Parathyroid adenoma (tissue), 2 donors: ENCODE data around the gene RNF214.

Experiments used
- H2AFZ ChIP-seq: fragments of 300-600 bp; sonication (generic); one replicate; pipeline ENCODE4 v1.7.0; 2017; ENCODE audit warnings: antibody characterized with exemption, mild to moderate bottlenecking
- H3K27ac ChIP-seq: fragments of 300-600 bp; sonication (generic); one replicate; pipeline ENCODE4 v1.7.0; 2017
- H3K27me3 ChIP-seq: fragments of 300-600 bp; sonication (generic); one replicate; pipeline ENCODE4 v1.7.0; 2017; ENCODE audit warnings: low read length; ENCODE audit not compliant: control insufficient read depth, insufficient read depth
- H3K36me3 ChIP-seq: fragments of 300-600 bp; sonication (generic); one replicate; pipeline ENCODE4 v1.7.0; 2017; ENCODE audit warnings: low read length; ENCODE audit not compliant: control insufficient read depth, insufficient read depth
- H3K4me1 ChIP-seq: fragments of 300-600 bp; sonication (generic); one replicate; pipeline ENCODE4 v1.7.0; 2017; ENCODE audit warnings: control low read depth
- H3K4me2 ChIP-seq: fragments of 300-600 bp; sonication (generic); one replicate; pipeline ENCODE4 v1.7.0; 2017; ENCODE audit warnings: low read length
- H3K4me3 ChIP-seq: fragments of 300-600 bp; sonication (generic); one replicate; pipeline ENCODE4 v1.7.0; 2017; ENCODE audit warnings: low read depth, low read length
- H3K79me2 ChIP-seq: fragments of 300-600 bp; sonication (generic); one replicate; pipeline ENCODE4 v1.7.0; 2017; ENCODE audit warnings: control low read depth
- H3K9ac ChIP-seq: fragments of 300-600 bp; sonication (generic); one replicate; pipeline ENCODE4 v1.7.0; 2017; ENCODE audit warnings: mild to moderate bottlenecking
- H3K9me3 ChIP-seq: fragments of 300-600 bp; sonication (generic); one replicate; pipeline ENCODE4 v1.7.0; 2017; ENCODE audit warnings: low read length; ENCODE audit not compliant: control insufficient read depth
- TF ChIP-seq, protein P1 (sequence below): fragments of 300-600 bp; sonication (generic); IDR thresholded peaks from one replicate; pipeline ENCODE4 v1.7.0; 2017; ENCODE audit warnings: antibody characterized with exemption, mild to moderate bottlenecking
- donor health status: primary hyperparathyroidism.

The RNF214 gene

DNA sequence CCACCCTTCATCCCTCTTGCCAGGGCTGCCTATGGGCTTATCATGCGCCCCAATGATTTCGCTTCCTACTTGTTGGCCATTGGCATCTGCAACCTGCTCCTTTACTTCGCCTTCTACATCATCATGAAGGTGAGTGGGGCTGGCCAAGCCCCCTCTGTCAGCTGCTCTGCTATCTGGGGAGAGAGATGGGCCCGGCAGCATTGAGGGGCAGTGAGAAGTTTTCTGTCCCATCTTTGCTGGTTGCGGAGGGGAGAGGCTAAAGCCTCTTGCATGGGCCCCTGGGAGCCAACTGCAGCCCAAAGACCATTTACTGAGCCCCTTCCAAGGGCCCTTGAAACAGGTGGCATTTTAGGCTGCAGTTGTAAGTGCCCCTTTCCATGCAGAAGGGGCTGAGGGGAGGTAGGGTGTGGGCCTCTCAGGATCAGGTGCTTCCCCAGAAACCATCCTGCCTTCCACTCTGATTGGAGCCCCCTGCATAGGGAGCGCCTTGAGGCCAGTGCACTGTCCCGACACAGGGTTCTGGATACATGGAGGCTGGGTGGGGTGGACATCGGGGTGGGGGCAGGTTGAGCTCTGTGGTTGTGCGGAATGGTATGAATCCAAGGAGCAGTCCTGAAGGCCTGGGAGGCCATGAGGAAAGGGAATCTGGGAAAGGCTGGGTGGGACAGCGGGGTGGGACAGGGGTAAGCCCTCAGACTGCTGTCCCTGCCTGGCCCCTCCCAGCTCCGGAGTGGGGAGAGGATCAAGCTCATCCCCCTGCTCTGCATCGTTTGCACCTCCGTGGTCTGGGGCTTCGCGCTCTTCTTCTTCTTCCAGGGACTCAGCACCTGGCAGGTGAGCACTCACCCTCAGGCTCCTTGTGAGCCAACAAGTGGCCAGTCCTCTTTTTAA lies 39.1 kb upstream of the RNF214 start:
- H2AFZ ChIP-seq, result no peak overlapping the region
- H3K9me3 ChIP-seq, result no peaks in the 10 kb centered on the region
- H3K36me3 ChIP-seq, result no peaks in the 10 kb centered on the region
- H3K9ac ChIP-seq, result no peak overlapping the region
- H3K4me2 ChIP-seq, result no peak overlapping the region
- no peak overlapping the region for H3K4me3 ChIP-seq
- H3K27me3 ChIP-seq, result no peaks in the 10 kb centered on the region
- TF ChIP-seq, protein P1, sequence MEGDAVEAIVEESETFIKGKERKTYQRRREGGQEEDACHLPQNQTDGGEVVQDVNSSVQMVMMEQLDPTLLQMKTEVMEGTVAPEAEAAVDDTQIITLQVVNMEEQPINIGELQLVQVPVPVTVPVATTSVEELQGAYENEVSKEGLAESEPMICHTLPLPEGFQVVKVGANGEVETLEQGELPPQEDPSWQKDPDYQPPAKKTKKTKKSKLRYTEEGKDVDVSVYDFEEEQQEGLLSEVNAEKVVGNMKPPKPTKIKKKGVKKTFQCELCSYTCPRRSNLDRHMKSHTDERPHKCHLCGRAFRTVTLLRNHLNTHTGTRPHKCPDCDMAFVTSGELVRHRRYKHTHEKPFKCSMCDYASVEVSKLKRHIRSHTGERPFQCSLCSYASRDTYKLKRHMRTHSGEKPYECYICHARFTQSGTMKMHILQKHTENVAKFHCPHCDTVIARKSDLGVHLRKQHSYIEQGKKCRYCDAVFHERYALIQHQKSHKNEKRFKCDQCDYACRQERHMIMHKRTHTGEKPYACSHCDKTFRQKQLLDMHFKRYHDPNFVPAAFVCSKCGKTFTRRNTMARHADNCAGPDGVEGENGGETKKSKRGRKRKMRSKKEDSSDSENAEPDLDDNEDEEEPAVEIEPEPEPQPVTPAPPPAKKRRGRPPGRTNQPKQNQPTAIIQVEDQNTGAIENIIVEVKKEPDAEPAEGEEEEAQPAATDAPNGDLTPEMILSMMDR, result no peak
- H3K27ac ChIP-seq, result no peak overlapping the region
- H3K4me1 ChIP-seq, result no peaks in the 10 kb centered on the region
- no peaks in the 10 kb centered on the region for H3K79me2 ChIP-seq

- Histone ChIP-seq H3K36me3 (no peaks in the 10 kb centered on the region), H3K4me2 (no peak overlapping the region), H3K4me1 (no peaks in the 10 kb centered on the region), H2AFZ (no peak overlapping the region), H3K4me3 (no peak overlapping the region), H3K9ac (no peak overlapping the region), H3K9me3 (no peaks in the 10 kb centered on the region), H3K27me3 (no peaks in the 10 kb centered on the region), H3K79me2 (no peaks in the 10 kb centered on the region), H3K27ac (no peak overlapping the region)
- TF ChIP-seq, protein P1, result no peak
These were observed 38.2 kb upstream of the RNF214 start for GRCh38 chr11:117194267-117194666.

GRCh38 chr11:117195258-117195657 lies 37.2 kb upstream of the RNF214 start:
- H3K4me3 ChIP-seq, result no peak overlapping the region
- H3K79me2 ChIP-seq, result no peaks in the 10 kb centered on the region
- no peaks in the 10 kb centered on the region for H3K36me3 ChIP-seq
- H3K4me2 ChIP-seq, result no peak overlapping the region
- H3K27me3 ChIP-seq, result no peaks in the 10 kb centered on the region
- no peak overlapping the region for H2AFZ ChIP-seq
- no peaks in the 10 kb centered on the region for H3K4me1 ChIP-seq
- TF ChIP-seq, protein P1, result no peak
- no peak overlapping the region for H3K27ac ChIP-seq
- H3K9me3 ChIP-seq, result no peaks in the 10 kb centered on the region
- H3K9ac ChIP-seq, result no peak overlapping the region

GRCh38 chr11:117195761-117196160 lies 36.7 kb upstream of the RNF214 start:
- Histone ChIP-seq H3K9ac (no peak overlapping the region), H3K4me2 (no peak overlapping the region), H3K36me3 (no peaks in the 10 kb centered on the region)

More at GRCh38 chr11:117195761-117196160, 36.7 kb upstream of the RNF214 start:
- Histone ChIP-seq H3K9me3 (no peaks in the 10 kb centered on the region), H3K4me3 (no peak overlapping the region), H3K4me1 (no peaks in the 10 kb centered on the region), H3K79me2 (no peaks in the 10 kb centered on the region), H2AFZ (no peak overlapping the region), H3K27me3 (no peaks in the 10 kb centered on the region), H3K27ac (no peak overlapping the region)
- TF ChIP-seq, protein P1, result no peak
